HepG2 (cell line): ENCODE results near the gene EVI5. TPM values are rescaled to one million over a fixed set of nuclear protein-coding genes. Genes with fewer than 3 reads are reported as not detected.

Source experiments
- ATAC-seq: fragments of 200-7000 bp; cut with Tn5 transposase; 3 replicates; pipeline ENCODE4 v1.9.1; 2020; ENCODE audit warnings: mild to moderate bottlenecking, moderate library complexity
- BruUV-seq: library from RNA; stranded (reverse); fragments of 400-500 nt; replicated peaks from 2 replicates; lab custom pipeline; 2021; lab: Mats Ljungman, UMichigan
- CTCF ChIA-PET: fragments of 300-600 bp; formaldehyde crosslinking; extraction: SDS; loops from one replicate; lab custom pipeline; 2021; ENCODE audit warnings: low total read pairs, inconsistent platforms, low intra/inter-chr PET ratio; lab: Yijun Ruan, JAX
- POLR2A ChIA-PET: fragments of 350-600 bp; sonication (Branson Sonifier 250); formaldehyde crosslinking; loops from one replicate; lab custom pipeline; 2020; ENCODE audit warnings: antibody characterized with exemption, inconsistent platforms; lab: Yijun Ruan, JAX
- DNase-seq: peaks from one replicate; pipeline ENCODE4 v3.0.0-alpha.2; 2015; ENCODE audit warnings: low spot score
- FAIRE-seq: peaks from 3 replicates; lab custom pipeline; 2011; peaks lifted over from hg19 to GRCh38; lab: Jason Lieb, UNC
- H2AFZ ChIP-seq: one replicate; pipeline ENCODE4 v1.6.1; 2011; ENCODE audit warnings: low read length, inconsistent platforms
- H3K27ac ChIP-seq: fragments of 300-600 bp; 3 replicates; pipeline ENCODE4 v1.8.0; 2011; ENCODE audit warnings: mixed run types, mild to moderate bottlenecking, mixed read lengths, low read length, inconsistent platforms; ENCODE audit not compliant: insufficient read depth; ENCODE audit errors: extremely low read length
- H3K27me3 ChIP-seq, 2 experiments: fragments of 200-600 bp in 1 of 2; 2 replicates in 1 of 2; 3 replicates in 1 of 2; pipeline versions ENCODE4 v1.6.0 to v1.8.0; 2011; ENCODE audit warnings: low read length in 2 of 2, mild to moderate bottlenecking in 2 of 2, moderate library complexity in 2 of 2, inconsistent platforms in 1 of 2; ENCODE audit not compliant: insufficient read depth in 2 of 2, control insufficient read depth in 1 of 2
- H3K36me3 ChIP-seq, 2 experiments: fragments of 200-600 bp in 1 of 2; replicated peaks in 1 of 2; 2 replicates in 1 of 2; 3 replicates in 1 of 2; pipeline versions ENCODE4 v1.5.1 to v1.8.0; 2011; ENCODE audit warnings: low read length in 2 of 2, inconsistent platforms in 1 of 2; ENCODE audit not compliant: insufficient read depth in 2 of 2, control insufficient read depth in 1 of 2
- H3K4me1 ChIP-seq: 2 replicates; pipeline ENCODE4 v1.5.1; 2012; ENCODE audit warnings: low read length, inconsistent platforms; ENCODE audit not compliant: insufficient read depth
- H3K4me2 ChIP-seq: 2 replicates; pipeline ENCODE4 v1.6.0; 2011; ENCODE audit warnings: low read depth, low read length, inconsistent platforms
- H3K4me3 ChIP-seq, 3 experiments: fragments of 200-600 bp in 1 of 3; sonication (generic), shearing (Covaris generic) in 1 of 3; replicated peaks in 1 of 3; 2 replicates each; pipeline ENCODE4 v1.5.1; 2011 to 2016; ENCODE audit warnings: low read length in 3 of 3, inconsistent platforms in 2 of 3, low read depth in 2 of 3, mild to moderate bottlenecking in 2 of 3, control low read depth in 1 of 3, mixed read lengths in 1 of 3; ENCODE audit not compliant: insufficient read depth in 1 of 3
- H3K79me2 ChIP-seq: one replicate; pipeline ENCODE4 v1.6.1; 2011; ENCODE audit warnings: low read length, inconsistent platforms; ENCODE audit not compliant: insufficient read depth
- H3K9ac ChIP-seq: 2 replicates; pipeline ENCODE4 v1.6.0; 2011; ENCODE audit warnings: mild to moderate bottlenecking, low read depth, low read length, inconsistent platforms; ENCODE audit not compliant: insufficient read depth
- H3K9me3 ChIP-seq: 2 replicates; pipeline ENCODE4 v1.5.1; 2012; ENCODE audit warnings: mild to moderate bottlenecking, low read length
- H4K20me1 ChIP-seq: 2 replicates; pipeline ENCODE4 v1.6.0; 2011; ENCODE audit warnings: inconsistent platforms, mild to moderate bottlenecking, low read length, moderate library complexity; ENCODE audit not compliant: insufficient read depth
- CSRNP2 ChIP-seq: sonication (generic); formaldehyde crosslinking; conservative IDR thresholded peaks from 2 replicates; pipeline ENCODE4 v1.8.0; 2022; ENCODE audit warnings: low read depth, missing genetic modification reagents
- MAFF ChIP-seq: IDR thresholded peaks from 2 replicates; pipeline ENCODE4 v1.6.1; 2011; ENCODE audit warnings: low read depth, low read length, improper control_type of control experiment
- PRPF4 ChIP-seq: fragments of 200-400 bp; formaldehyde crosslinking; IDR thresholded peaks from 2 replicates; pipeline ENCODE4 v1.6.1; 2016; ENCODE audit warnings: low read length, low read depth; ENCODE audit not compliant: poor library complexity, severe bottlenecking
- ZMAT5 ChIP-seq: sonication (generic); formaldehyde crosslinking; IDR thresholded peaks from 2 replicates; pipeline ENCODE4 v1.5.0; 2020; ENCODE audit warnings: mild to moderate bottlenecking, low read depth, missing genetic modification reagents, borderline replicate concordance
- ZSCAN30 ChIP-seq: sonication (generic); formaldehyde crosslinking; IDR thresholded peaks from 2 replicates; pipeline ENCODE4 v1.5.0; 2020; ENCODE audit warnings: mild to moderate bottlenecking, missing genetic modification reagents
- WGBS: methylation state at CpG from one replicate; pipeline ENCODE4 v1.1.6; 2017; ENCODE audit warnings: low lambda C conversion rate; 5-methylcytosine and 5-hydroxymethylcytosine counted together
- in situ Hi-C: cut with HindIII; loops from 2 replicates; pipeline ENCODE4 v1.10.0; 2017; ENCODE audit warnings: low pct_unique_long_range_greater_than_20kb; ENCODE audit not compliant: extremely low pct_ligation_motif_present
- intact Hi-C: fragments of 100-400 bp; cut with micrococcal nuclease; formaldehyde crosslinking; loops from one replicate; pipeline ENCODE4 v1.10.0; 2022; ENCODE audit not compliant: unreplicated experiment
- polyA plus RNA-seq, 8 experiments: library from polyadenylated mRNA; depleted of rRNA in 3 of 8; stranded (reverse) in 7 of 8; unstranded in 1 of 8; fragments of >200 nt; fragmentation: Illumina TruSeq in 4 of 8; extraction: Trizol in 4 of 8; gene quantifications; 2 replicates each; pipeline versions ENCODE4 v1.2.1 to v1.2.3, GENCODE V29; 2011 to 2016; ENCODE audit warnings: low read depth in 4 of 8, missing spikeins in 1 of 8, mixed read lengths in 1 of 8; ENCODE audit not compliant: insufficient read depth in 1 of 8
- total RNA-seq, 5 experiments: library from RNA; depleted of rRNA; stranded (reverse); fragments of >200 nt; fragmentation: Illumina TruSeq; extraction: Trizol; gene quantifications; 2 replicates each; pipeline ENCODE4 v1.2.3, GENCODE V29; 2016; ENCODE audit warnings: low read depth in 1 of 5

EVI5 gene
- total and polyA plus RNA-seq, 2 of the 13 experiments (the other 11 are each of a cell fraction or from before 2014, with no cell fraction given) = 4.0 to 12.6 TPM

- no peak for ATAC-seq
- no peaks in the 10 kb centered on the region for H4K20me1 ChIP-seq
- H3K79me2 ChIP-seq = no peaks in the 10 kb centered on the region
- BruUV-seq = no TSS peak
- no peak overlapping the region for H3K27ac ChIP-seq
- no peaks in the 10 kb centered on the region; a peak in 1 of 5 replicates for H3K36me3 ChIP-seq
- no peak for DNase-seq
- POLR2A ChIA-PET = no interaction called here
- no peaks in the 10 kb centered on the region for H3K9me3 ChIP-seq
- H3K4me3 ChIP-seq = no peak overlapping the region
- intact Hi-C loops (no loop called here), in situ Hi-C loops (no loop called here)
- TF ChIP-seq PRPF4 (no peak), ZSCAN30 (CRISPR knock-in tag) (no peak), ZMAT5 (CRISPR knock-in tag) (no peak), MAFF (no peak), CSRNP2 (CRISPR knock-in tag) (no peak)
- FAIRE-seq = no peak
- no peak overlapping the region for H3K4me2 ChIP-seq
- H3K27me3 ChIP-seq = no peaks in the 10 kb centered on the region
- CTCF ChIA-PET = no interaction called here
- H3K9ac ChIP-seq = no peak overlapping the region
- no peak overlapping the region for H2AFZ ChIP-seq
- no peaks in the 10 kb centered on the region for H3K4me1 ChIP-seq
- 95% methylated on average over 7 of the region's 7 CpGs for WGBS
Observed at GRCh38 chr1:92583821-92584760, 200.8 kb downstream of the EVI5 start.
